SK-N-SH treated with all-trans-retinoic acid at 6 μM for 48 hours (cell line): ENCODE results near the gene HDAC4.

Experiments
- ATAC-seq: fragments of 200-7000 bp; cut with Tn5 transposase; 3 replicates; pipeline ENCODE4 v1.9.1; 2020; ENCODE audit warnings: mild to moderate bottlenecking, moderate library complexity
- ARNTL ChIP-seq: fragments of 450-650 bp; formaldehyde crosslinking; IDR thresholded peaks from 2 replicates; pipeline ENCODE4 v1.5.0; 2020; ENCODE audit warnings: low read depth, mild to moderate bottlenecking, moderate library complexity, borderline replicate concordance
- BACH2 ChIP-seq: fragments of 250-450 bp; sonication (Bioruptor Pico); IDR thresholded peaks from 2 replicates; pipeline ENCODE4 v1.9.0; 2021; ENCODE audit warnings: mild to moderate bottlenecking, borderline replicate concordance
- CREB5 ChIP-seq: fragments of 250-450 bp; sonication (Bioruptor Pico); IDR thresholded peaks from 2 replicates; pipeline ENCODE4 v1.5.1; 2020; ENCODE audit warnings: low read depth, mild to moderate bottlenecking, moderate library complexity
- CSDC2 ChIP-seq: fragments of 250-450 bp; sonication (Bioruptor Pico); IDR thresholded peaks from 2 replicates; pipeline ENCODE4 v1.5.0; 2020; ENCODE audit warnings: mild to moderate bottlenecking, moderate library complexity
- CSRNP3 ChIP-seq: fragments of 250-450 bp; sonication (Bioruptor Pico); IDR thresholded peaks from 2 replicates; pipeline ENCODE4 v1.5.1; 2021; ENCODE audit warnings: mild to moderate bottlenecking, moderate library complexity
- GLIS3 ChIP-seq: fragments of 250-450 bp; sonication (Bioruptor Pico); IDR thresholded peaks from 2 replicates; pipeline ENCODE4 v1.5.0; 2020; ENCODE audit warnings: mild to moderate bottlenecking, moderate library complexity
- ISL1 ChIP-seq: fragments of 250-450 bp; sonication (Bioruptor Pico); IDR thresholded peaks from 2 replicates; pipeline ENCODE4 v2.1.2; 2022; ENCODE audit warnings: mild to moderate bottlenecking, moderate library complexity
- OSR1 ChIP-seq: fragments of 250-450 bp; sonication (Bioruptor Pico); IDR thresholded peaks from 2 replicates; pipeline ENCODE4 v1.8.0; 2022; ENCODE audit warnings: moderate library complexity, mild to moderate bottlenecking, inconsistent platforms
- PATZ1 ChIP-seq: fragments of 250-450 bp; sonication (Bioruptor Pico); IDR thresholded peaks from 2 replicates; pipeline ENCODE4 v1.8.0; 2020; ENCODE audit warnings: mild to moderate bottlenecking, moderate library complexity, borderline replicate concordance
- POU6F1 ChIP-seq: fragments of 250-450 bp; sonication (Bioruptor Pico); IDR thresholded peaks from 2 replicates; pipeline ENCODE4 v1.8.0; 2021; ENCODE audit warnings: low read depth, mild to moderate bottlenecking, moderate library complexity, borderline replicate concordance
- RARB ChIP-seq: fragments of 250-450 bp; sonication (Bioruptor Pico); IDR thresholded peaks from 2 replicates; pipeline ENCODE4 v1.8.0; 2021; ENCODE audit warnings: mild to moderate bottlenecking, moderate library complexity
- SNAI2 ChIP-seq: fragments of 250-450 bp; sonication (Bioruptor Pico); IDR thresholded peaks from 2 replicates; pipeline ENCODE4 v1.5.0; 2020; ENCODE audit warnings: mild to moderate bottlenecking, moderate library complexity
- TCF4 ChIP-seq: fragments of 250-450 bp; sonication (Bioruptor Pico); IDR thresholded peaks from 2 replicates; pipeline ENCODE4 v1.8.0; 2021; ENCODE audit warnings: mild to moderate bottlenecking, moderate library complexity, borderline replicate concordance
- TSHZ2 ChIP-seq: fragments of 250-450 bp; sonication (Bioruptor Pico); IDR thresholded peaks from 2 replicates; pipeline ENCODE4 v1.5.0; 2020; ENCODE audit warnings: mild to moderate bottlenecking, moderate library complexity
- ZC3H10 ChIP-seq: fragments of 250-450 bp; sonication (Bioruptor Pico); IDR thresholded peaks from 2 replicates; pipeline ENCODE4 v1.5.1; 2021; ENCODE audit warnings: mild to moderate bottlenecking, moderate library complexity
- ZFP3 ChIP-seq: fragments of 250-450 bp; sonication (Bioruptor Pico); IDR thresholded peaks from 2 replicates; pipeline ENCODE4 v1.5.0; 2020; ENCODE audit warnings: mild to moderate bottlenecking, moderate library complexity
- ZFP30 ChIP-seq: fragments of 450-650 bp; formaldehyde crosslinking; IDR thresholded peaks from 2 replicates; pipeline ENCODE4 v1.5.0; 2022; ENCODE audit warnings: mild to moderate bottlenecking, moderate library complexity
- ZNF565 ChIP-seq: fragments of 450-650 bp; formaldehyde crosslinking; conservative IDR thresholded peaks from 2 replicates; pipeline ENCODE4 v1.5.0; 2020; ENCODE audit warnings: low read depth, mild to moderate bottlenecking, moderate library complexity
- ZNF8 ChIP-seq: fragments of 450-650 bp; formaldehyde crosslinking; IDR thresholded peaks from 2 replicates; pipeline ENCODE4 v1.5.0; 2020; ENCODE audit warnings: mild to moderate bottlenecking, moderate library complexity

HDAC4 gene

GRCh38 chr2:239099474-239099873 lies 301.3 kb downstream of the HDAC4 start:
- no peak for ATAC-seq
- TF ChIP-seq TCF4 (CRISPR knock-in tag) (no peak), PATZ1 (CRISPR knock-in tag) (no peak), GLIS3 (CRISPR knock-in tag) (no peak), ISL1 (no peak)

GRCh38 chr2:239098288-239098970 lies 302.4 kb downstream of the HDAC4 start:
- ATAC-seq: no peak
- no peak for TF ChIP-seq TCF4 (CRISPR knock-in tag)

GRCh38 chr2:239097428-239097696 lies 303.5 kb downstream of the HDAC4 start:
- TF ChIP-seq ZNF565 (CRISPR knock-in tag): no peak
- TF ChIP-seq ZFP3 (CRISPR knock-in tag): no peak
- no peak for TF ChIP-seq ZC3H10
- TF ChIP-seq CSDC2: no peak
- TF ChIP-seq POU6F1 (CRISPR knock-in tag): no peak
- TF ChIP-seq ZFP30 (CRISPR knock-in tag): no peak
- no peak for TF ChIP-seq GLIS3 (CRISPR knock-in tag)
- TF ChIP-seq SNAI2 (CRISPR knock-in tag): no peak
- TF ChIP-seq CSRNP3: no peak
- no peak for TF ChIP-seq TSHZ2 (CRISPR knock-in tag)
- no peak for TF ChIP-seq BACH2 (CRISPR knock-in tag)
- TF ChIP-seq ISL1: no peak
- no peak for TF ChIP-seq TCF4 (CRISPR knock-in tag)
- no peak for TF ChIP-seq OSR1
- no peak for TF ChIP-seq ARNTL
- no peak for TF ChIP-seq ZNF8 (CRISPR knock-in tag)
- no peak for TF ChIP-seq RARB
- no peak for ATAC-seq

GRCh38 chr2:239096676-239097427 lies 304.0 kb downstream of the HDAC4 start:
- no peak for ATAC-seq

More at GRCh38 chr2:239096676-239097427, 304.0 kb downstream of the HDAC4 start:
- TF ChIP-seq ISL1 (no peak), ZNF8 (CRISPR knock-in tag) (no peak), CSDC2 (no peak), CREB5 (CRISPR knock-in tag) (no peak)
